WTC11 (cell line): ENCODE data around the gene MYG1. TPM values are rescaled to one million over a fixed set of nuclear protein-coding genes. Genes with fewer than 3 reads are reported as not detected.

ENCODE experiments used
- ATAC-seq: fragments of 200-7000 bp; cut with Tn5 transposase; 2 replicates; pipeline ENCODE4 v1.10.0; 2021; ENCODE audit warnings: mild to moderate bottlenecking, moderate library complexity
- CTCF ChIA-PET: fragments of 300-600 bp; sonication (Branson Sonifier 250); formaldehyde crosslinking; loops from one replicate; lab custom pipeline; 2021; ENCODE audit warnings: antibody characterized with exemption; lab: Charles Lee
- POLR2A ChIA-PET: fragments of 350-600 bp; sonication (Branson Sonifier 250); formaldehyde crosslinking; loops from one replicate; lab custom pipeline; 2021; ENCODE audit warnings: antibody characterized with exemption; lab: Charles Lee
- DNase-seq: peaks from one replicate; pipeline ENCODE4 v3.0.0; 2021; ENCODE audit warnings: low spot score
- H3K27ac Mint-ChIP-seq: 2 replicates; pipeline ENCODE4 v1.8.0; 2021; ENCODE audit warnings: mixed read lengths
- H3K27me3 Mint-ChIP-seq: 2 replicates; pipeline ENCODE4 v1.8.0; 2021; ENCODE audit warnings: low read depth, mild to moderate bottlenecking, moderate library complexity, mixed read lengths
- H3K36me3 Mint-ChIP-seq: 2 replicates; pipeline ENCODE4 v1.8.0; 2021; ENCODE audit warnings: mixed read lengths
- H3K4me1 Mint-ChIP-seq: 2 replicates; pipeline ENCODE4 v1.8.0; 2022; ENCODE audit warnings: mixed read lengths
- H3K4me3 Mint-ChIP-seq: 2 replicates; pipeline ENCODE4 v1.8.0; 2021; ENCODE audit warnings: mild to moderate bottlenecking, moderate library complexity, mixed read lengths
- H3K9me3 Mint-ChIP-seq: 2 replicates; pipeline ENCODE4 v1.8.0; 2021; ENCODE audit warnings: mixed read lengths
- ELF4 ChIP-seq: sonication (generic); formaldehyde crosslinking; IDR thresholded peaks from 2 replicates; pipeline ENCODE4 v1.8.1; 2022; ENCODE audit warnings: low read depth, mild to moderate bottlenecking, moderate library complexity, missing genetic modification reagents
- GTF2I ChIP-seq: fragments of 250-450 bp; sonication (Bioruptor Pico); conservative IDR thresholded peaks from 2 replicates; pipeline ENCODE4 v1.4.0; 2021; ENCODE audit warnings: mild to moderate bottlenecking
- JAZF1 ChIP-seq: fragments of 250-450 bp; sonication (Bioruptor Pico); IDR thresholded peaks from 2 replicates; pipeline ENCODE4 v1.9.0; 2021; ENCODE audit warnings: moderate library complexity, mild to moderate bottlenecking, inconsistent platforms
- MXD4 ChIP-seq: fragments of 250-450 bp; sonication (Bioruptor Pico); IDR thresholded peaks from 2 replicates; pipeline ENCODE4 v1.8.0; 2021; ENCODE audit warnings: mild to moderate bottlenecking, moderate library complexity, borderline replicate concordance
- NFATC4 ChIP-seq: fragments of 250-450 bp; sonication (Bioruptor Pico); IDR thresholded peaks from 2 replicates; pipeline ENCODE4 v1.9.0; 2021; ENCODE audit warnings: mild to moderate bottlenecking
- NR1H2 ChIP-seq: sonication (generic); formaldehyde crosslinking; IDR thresholded peaks from 2 replicates; pipeline ENCODE4 v1.9.0; 2021; ENCODE audit warnings: mild to moderate bottlenecking, moderate library complexity, missing genetic modification reagents
- NR2C2 ChIP-seq: sonication (generic); formaldehyde crosslinking; IDR thresholded peaks from 2 replicates; pipeline ENCODE4 v1.8.0; 2022; ENCODE audit warnings: mild to moderate bottlenecking, missing genetic modification reagents
- OVOL2 ChIP-seq: fragments of 250-450 bp; sonication (Bioruptor Pico); IDR thresholded peaks from 2 replicates; pipeline ENCODE4 v1.9.0; 2021; ENCODE audit warnings: mild to moderate bottlenecking, borderline replicate concordance
- SMAD4 ChIP-seq: sonication (generic); formaldehyde crosslinking; IDR thresholded peaks from 2 replicates; pipeline ENCODE4 v1.8.0; 2022; ENCODE audit warnings: mild to moderate bottlenecking, missing genetic modification reagents
- TP53 ChIP-seq: sonication (generic); formaldehyde crosslinking; IDR thresholded peaks from 2 replicates; pipeline ENCODE4 v1.8.1; 2023; ENCODE audit warnings: mild to moderate bottlenecking, missing genetic modification reagents
- ZBTB21 ChIP-seq: sonication (generic); formaldehyde crosslinking; IDR thresholded peaks from 2 replicates; pipeline ENCODE4 v1.8.1; 2023; ENCODE audit warnings: mild to moderate bottlenecking, missing genetic modification reagents, borderline replicate concordance
- total RNA-seq: library from RNA; stranded (reverse); gene quantifications from 3 replicates; pipeline ENCODE4 v1.2.3, GENCODE V29; 2021
- TF ChIP-seq, protein P1 (sequence below): sonication (generic); formaldehyde crosslinking; IDR thresholded peaks from 2 replicates; pipeline ENCODE4 v1.8.1; 2023; ENCODE audit warnings: mild to moderate bottlenecking, missing genetic modification reagents, borderline replicate concordance
- TF ChIP-seq, protein P2 (sequence below): sonication (generic); formaldehyde crosslinking; IDR thresholded peaks from 2 replicates; pipeline ENCODE4 v1.8.1; 2022; ENCODE audit warnings: mild to moderate bottlenecking, moderate library complexity, missing genetic modification reagents
- TF ChIP-seq, protein P3 (sequence below): sonication (generic); formaldehyde crosslinking; IDR thresholded peaks from 2 replicates; pipeline ENCODE4 v1.8.0; 2022; ENCODE audit warnings: mild to moderate bottlenecking, missing genetic modification reagents
- TF ChIP-seq, protein P4 (sequence below): sonication (generic); formaldehyde crosslinking; IDR thresholded peaks from 2 replicates; pipeline ENCODE4 v1.8.0; 2022; ENCODE audit warnings: mild to moderate bottlenecking, missing genetic modification reagents
- TF ChIP-seq, protein P5 (sequence below): sonication (generic); formaldehyde crosslinking; IDR thresholded peaks from 2 replicates; pipeline ENCODE4 v1.8.1; 2022; ENCODE audit warnings: low read depth, mild to moderate bottlenecking, moderate library complexity, missing genetic modification reagents, borderline replicate concordance
- TF ChIP-seq, protein P6 (sequence below): sonication (generic); formaldehyde crosslinking; conservative IDR thresholded peaks from 2 replicates; pipeline ENCODE4 v1.8.1; 2023; ENCODE audit warnings: mild to moderate bottlenecking, low read depth, missing genetic modification reagents, moderate library complexity

Gene MYG1
- total RNA-seq, 1 experiment from 2014 or later = 93.1 TPM

DNA sequence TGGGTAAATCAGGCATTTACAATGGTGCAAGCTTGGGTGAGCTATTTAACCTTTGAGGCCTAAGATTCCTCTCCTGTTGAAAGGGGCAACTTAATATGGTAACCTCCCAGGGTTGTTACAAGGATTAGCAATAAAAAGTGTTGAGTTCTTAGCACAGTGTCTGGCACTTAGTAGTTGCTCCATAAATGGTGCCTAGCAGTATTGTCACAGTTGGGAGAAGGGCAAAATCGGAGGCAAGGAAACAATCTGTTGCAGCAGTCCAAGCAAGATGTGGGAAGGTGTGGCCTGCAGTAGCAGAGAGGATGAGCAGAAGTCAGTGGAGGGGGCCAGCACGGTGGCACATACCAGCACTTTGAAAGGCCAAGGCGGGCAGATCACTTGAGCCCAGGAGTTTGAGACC is 44.0 kb downstream of the MYG1 start:
- no peak for DNase-seq
- Mint-ChIP-seq H3K4me1 (peaks cover 14% of the 10 kb centered on the region), H3K4me3 (peak overlapping the region; percentile 50), H3K27me3 (peaks cover 46% of the 10 kb centered on the region), H3K27ac (no peak overlapping the region), H3K9me3 (no peaks in the 10 kb centered on the region), H3K36me3 (no peaks in the 10 kb centered on the region)
- no peak for ATAC-seq
- ChIA-PET CTCF (interaction anchor here (2.7 to 8.6 kb wide), 3 partner anchors 10 to 146 kb away, joined by 9 to 148 read pairs (median 21); partner anchors contain the start of gene AAAS), POLR2A (no interaction called here)
- TF ChIP-seq NR1H2 (CRISPR knock-in tag) (no peak), ZBTB21 (CRISPR knock-in tag) (no peak), SMAD4 (CRISPR knock-in tag) (no peak), ELF4 (CRISPR knock-in tag) (no peak), MXD4 (CRISPR knock-in tag) (no peak), TP53 (CRISPR knock-in tag) (no peak), NFATC4 (CRISPR knock-in tag) (no peak), GTF2I (CRISPR knock-in tag) (no peak), NR2C2 (CRISPR knock-in tag) (no peak)
- TF ChIP-seq, protein P1, sequence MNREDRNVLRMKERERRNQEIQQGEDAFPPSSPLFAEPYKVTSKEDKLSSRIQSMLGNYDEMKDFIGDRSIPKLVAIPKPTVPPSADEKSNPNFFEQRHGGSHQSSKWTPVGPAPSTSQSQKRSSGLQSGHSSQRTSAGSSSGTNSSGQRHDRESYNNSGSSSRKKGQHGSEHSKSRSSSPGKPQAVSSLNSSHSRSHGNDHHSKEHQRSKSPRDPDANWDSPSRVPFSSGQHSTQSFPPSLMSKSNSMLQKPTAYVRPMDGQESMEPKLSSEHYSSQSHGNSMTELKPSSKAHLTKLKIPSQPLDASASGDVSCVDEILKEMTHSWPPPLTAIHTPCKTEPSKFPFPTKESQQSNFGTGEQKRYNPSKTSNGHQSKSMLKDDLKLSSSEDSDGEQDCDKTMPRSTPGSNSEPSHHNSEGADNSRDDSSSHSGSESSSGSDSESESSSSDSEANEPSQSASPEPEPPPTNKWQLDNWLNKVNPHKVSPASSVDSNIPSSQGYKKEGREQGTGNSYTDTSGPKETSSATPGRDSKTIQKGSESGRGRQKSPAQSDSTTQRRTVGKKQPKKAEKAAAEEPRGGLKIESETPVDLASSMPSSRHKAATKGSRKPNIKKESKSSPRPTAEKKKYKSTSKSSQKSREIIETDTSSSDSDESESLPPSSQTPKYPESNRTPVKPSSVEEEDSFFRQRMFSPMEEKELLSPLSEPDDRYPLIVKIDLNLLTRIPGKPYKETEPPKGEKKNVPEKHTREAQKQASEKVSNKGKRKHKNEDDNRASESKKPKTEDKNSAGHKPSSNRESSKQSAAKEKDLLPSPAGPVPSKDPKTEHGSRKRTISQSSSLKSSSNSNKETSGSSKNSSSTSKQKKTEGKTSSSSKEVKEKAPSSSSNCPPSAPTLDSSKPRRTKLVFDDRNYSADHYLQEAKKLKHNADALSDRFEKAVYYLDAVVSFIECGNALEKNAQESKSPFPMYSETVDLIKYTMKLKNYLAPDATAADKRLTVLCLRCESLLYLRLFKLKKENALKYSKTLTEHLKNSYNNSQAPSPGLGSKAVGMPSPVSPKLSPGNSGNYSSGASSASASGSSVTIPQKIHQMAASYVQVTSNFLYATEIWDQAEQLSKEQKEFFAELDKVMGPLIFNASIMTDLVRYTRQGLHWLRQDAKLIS (CRISPR knock-in tag) = no peak
- TF ChIP-seq, protein P2, sequence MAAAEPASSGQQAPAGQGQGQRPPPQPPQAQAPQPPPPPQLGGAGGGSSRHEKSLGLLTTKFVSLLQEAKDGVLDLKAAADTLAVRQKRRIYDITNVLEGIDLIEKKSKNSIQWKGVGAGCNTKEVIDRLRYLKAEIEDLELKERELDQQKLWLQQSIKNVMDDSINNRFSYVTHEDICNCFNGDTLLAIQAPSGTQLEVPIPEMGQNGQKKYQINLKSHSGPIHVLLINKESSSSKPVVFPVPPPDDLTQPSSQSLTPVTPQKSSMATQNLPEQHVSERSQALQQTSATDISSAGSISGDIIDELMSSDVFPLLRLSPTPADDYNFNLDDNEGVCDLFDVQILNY (CRISPR knock-in tag) = no peak
- TF ChIP-seq, protein P3, sequence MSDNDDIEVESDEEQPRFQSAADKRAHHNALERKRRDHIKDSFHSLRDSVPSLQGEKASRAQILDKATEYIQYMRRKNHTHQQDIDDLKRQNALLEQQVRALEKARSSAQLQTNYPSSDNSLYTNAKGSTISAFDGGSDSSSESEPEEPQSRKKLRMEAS = no peak
- TF ChIP-seq, protein P4, sequence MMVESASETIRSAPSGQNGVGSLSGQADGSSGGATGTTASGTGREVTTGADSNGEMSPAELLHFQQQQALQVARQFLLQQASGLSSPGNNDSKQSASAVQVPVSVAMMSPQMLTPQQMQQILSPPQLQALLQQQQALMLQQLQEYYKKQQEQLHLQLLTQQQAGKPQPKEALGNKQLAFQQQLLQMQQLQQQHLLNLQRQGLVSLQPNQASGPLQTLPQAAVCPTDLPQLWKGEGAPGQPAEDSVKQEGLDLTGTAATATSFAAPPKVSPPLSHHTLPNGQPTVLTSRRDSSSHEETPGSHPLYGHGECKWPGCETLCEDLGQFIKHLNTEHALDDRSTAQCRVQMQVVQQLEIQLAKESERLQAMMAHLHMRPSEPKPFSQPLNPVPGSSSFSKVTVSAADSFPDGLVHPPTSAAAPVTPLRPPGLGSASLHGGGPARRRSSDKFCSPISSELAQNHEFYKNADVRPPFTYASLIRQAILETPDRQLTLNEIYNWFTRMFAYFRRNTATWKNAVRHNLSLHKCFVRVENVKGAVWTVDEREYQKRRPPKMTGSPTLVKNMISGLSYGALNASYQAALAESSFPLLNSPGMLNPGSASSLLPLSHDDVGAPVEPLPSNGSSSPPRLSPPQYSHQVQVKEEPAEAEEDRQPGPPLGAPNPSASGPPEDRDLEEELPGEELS = no peak
- TF ChIP-seq, protein P5, sequence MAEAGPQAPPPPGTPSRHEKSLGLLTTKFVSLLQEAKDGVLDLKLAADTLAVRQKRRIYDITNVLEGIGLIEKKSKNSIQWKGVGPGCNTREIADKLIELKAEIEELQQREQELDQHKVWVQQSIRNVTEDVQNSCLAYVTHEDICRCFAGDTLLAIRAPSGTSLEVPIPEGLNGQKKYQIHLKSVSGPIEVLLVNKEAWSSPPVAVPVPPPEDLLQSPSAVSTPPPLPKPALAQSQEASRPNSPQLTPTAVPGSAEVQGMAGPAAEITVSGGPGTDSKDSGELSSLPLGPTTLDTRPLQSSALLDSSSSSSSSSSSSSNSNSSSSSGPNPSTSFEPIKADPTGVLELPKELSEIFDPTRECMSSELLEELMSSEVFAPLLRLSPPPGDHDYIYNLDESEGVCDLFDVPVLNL = no peak

DNA sequence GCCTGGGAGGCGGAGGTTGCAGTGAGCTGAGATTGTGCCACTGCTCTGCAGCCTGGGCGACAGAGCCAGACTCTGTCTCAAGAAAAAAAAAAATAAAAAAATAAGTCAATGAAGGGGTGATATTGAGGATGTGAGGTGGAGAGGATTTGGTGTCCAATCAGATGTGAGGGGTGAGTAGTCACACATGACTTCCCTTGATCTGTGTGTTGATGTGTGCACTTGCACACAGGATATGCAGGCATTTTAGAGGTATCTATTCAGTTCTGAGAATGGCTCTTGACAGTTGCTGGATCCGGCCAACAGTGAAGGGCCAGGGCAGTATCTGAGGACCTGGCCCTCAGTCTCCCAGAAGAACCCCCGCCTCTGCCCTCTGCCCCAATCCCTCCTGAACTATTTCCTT is 44.5 kb downstream of the MYG1 start:
- Mint-ChIP-seq H3K27me3 (peaks cover 46% of the 10 kb centered on the region), H3K4me3 (peak overlapping the region; percentile 62), H3K4me1 (peaks cover 13% of the 10 kb centered on the region), H3K9me3 (no peaks in the 10 kb centered on the region), H3K36me3 (no peaks in the 10 kb centered on the region), H3K27ac (no peak overlapping the region)
- ATAC-seq = no peak
- ChIA-PET CTCF (interaction anchor here (1.0 to 8.6 kb wide), 9 partner anchors 9 to 164 kb away, joined by 5 to 148 read pairs (median 13); partner anchors contain the start of genes AAAS, CSAD, NPFF and SP1), POLR2A (interaction anchor here (0.6 to 1.9 kb wide), 3 partner anchors 23 to 129 kb away, joined by 3 to 10 read pairs (median 3); partner anchors contain the start of gene AAAS)
- no peak for DNase-seq
- no peak for TF ChIP-seq JAZF1 (CRISPR knock-in tag)
- TF ChIP-seq, protein P6, sequence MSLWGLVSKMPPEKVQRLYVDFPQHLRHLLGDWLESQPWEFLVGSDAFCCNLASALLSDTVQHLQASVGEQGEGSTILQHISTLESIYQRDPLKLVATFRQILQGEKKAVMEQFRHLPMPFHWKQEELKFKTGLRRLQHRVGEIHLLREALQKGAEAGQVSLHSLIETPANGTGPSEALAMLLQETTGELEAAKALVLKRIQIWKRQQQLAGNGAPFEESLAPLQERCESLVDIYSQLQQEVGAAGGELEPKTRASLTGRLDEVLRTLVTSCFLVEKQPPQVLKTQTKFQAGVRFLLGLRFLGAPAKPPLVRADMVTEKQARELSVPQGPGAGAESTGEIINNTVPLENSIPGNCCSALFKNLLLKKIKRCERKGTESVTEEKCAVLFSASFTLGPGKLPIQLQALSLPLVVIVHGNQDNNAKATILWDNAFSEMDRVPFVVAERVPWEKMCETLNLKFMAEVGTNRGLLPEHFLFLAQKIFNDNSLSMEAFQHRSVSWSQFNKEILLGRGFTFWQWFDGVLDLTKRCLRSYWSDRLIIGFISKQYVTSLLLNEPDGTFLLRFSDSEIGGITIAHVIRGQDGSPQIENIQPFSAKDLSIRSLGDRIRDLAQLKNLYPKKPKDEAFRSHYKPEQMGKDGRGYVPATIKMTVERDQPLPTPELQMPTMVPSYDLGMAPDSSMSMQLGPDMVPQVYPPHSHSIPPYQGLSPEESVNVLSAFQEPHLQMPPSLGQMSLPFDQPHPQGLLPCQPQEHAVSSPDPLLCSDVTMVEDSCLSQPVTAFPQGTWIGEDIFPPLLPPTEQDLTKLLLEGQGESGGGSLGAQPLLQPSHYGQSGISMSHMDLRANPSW (CRISPR knock-in tag) = no peak
- TF ChIP-seq SMAD4 (CRISPR knock-in tag) = no peak
- TF ChIP-seq OVOL2 = no peak
- TF ChIP-seq, protein P4 = no peak
- TF ChIP-seq TP53 (CRISPR knock-in tag) = no peak
- TF ChIP-seq, protein P1 (CRISPR knock-in tag) = no peak
